ENCODE results near the gene ENPEP.

ENPEP gene

DNA sequence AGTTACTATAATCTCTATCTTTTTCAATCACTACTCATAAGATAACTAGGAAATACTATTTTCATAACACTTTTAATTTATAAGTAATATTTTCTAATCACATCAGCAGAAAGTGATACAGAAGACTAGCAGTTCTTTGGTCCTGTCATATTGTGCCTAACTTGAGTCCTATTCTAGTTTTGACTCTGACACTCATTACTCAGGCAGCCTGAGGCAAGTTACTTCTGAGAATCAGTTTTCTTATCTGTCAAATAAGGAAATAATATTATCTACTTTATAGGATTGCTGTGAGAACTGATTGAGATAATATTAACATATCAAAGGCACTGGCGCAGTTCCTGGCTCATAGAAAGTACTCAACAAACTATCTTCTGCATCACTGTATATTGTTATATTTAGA, 129.1 kb downstream of the ENPEP start:
- Histone ChIP-seq H3K27me3 (replicated peaks; ENCODE audit: control insufficient read depth, insufficient read depth, low read length) (no peaks in the 10 kb centered on the region), H3K4me3 (replicated peaks; ENCODE audit: low read depth, low read length) (no peak overlapping the region), H3K36me3 (ENCODE audit: control insufficient read depth, insufficient read depth, low read length) (no peaks in the 10 kb centered on the region)
- TF ChIP-seq, protein P1, sequence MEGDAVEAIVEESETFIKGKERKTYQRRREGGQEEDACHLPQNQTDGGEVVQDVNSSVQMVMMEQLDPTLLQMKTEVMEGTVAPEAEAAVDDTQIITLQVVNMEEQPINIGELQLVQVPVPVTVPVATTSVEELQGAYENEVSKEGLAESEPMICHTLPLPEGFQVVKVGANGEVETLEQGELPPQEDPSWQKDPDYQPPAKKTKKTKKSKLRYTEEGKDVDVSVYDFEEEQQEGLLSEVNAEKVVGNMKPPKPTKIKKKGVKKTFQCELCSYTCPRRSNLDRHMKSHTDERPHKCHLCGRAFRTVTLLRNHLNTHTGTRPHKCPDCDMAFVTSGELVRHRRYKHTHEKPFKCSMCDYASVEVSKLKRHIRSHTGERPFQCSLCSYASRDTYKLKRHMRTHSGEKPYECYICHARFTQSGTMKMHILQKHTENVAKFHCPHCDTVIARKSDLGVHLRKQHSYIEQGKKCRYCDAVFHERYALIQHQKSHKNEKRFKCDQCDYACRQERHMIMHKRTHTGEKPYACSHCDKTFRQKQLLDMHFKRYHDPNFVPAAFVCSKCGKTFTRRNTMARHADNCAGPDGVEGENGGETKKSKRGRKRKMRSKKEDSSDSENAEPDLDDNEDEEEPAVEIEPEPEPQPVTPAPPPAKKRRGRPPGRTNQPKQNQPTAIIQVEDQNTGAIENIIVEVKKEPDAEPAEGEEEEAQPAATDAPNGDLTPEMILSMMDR (IDR thresholded peaks at IDR 0.05; ENCODE audit: insufficient read depth, low read length, poor library complexity, severe bottlenecking): no peak
- no peak for DNase-seq (ENCODE audit: extremely low read depth, insufficient read length)

DNA sequence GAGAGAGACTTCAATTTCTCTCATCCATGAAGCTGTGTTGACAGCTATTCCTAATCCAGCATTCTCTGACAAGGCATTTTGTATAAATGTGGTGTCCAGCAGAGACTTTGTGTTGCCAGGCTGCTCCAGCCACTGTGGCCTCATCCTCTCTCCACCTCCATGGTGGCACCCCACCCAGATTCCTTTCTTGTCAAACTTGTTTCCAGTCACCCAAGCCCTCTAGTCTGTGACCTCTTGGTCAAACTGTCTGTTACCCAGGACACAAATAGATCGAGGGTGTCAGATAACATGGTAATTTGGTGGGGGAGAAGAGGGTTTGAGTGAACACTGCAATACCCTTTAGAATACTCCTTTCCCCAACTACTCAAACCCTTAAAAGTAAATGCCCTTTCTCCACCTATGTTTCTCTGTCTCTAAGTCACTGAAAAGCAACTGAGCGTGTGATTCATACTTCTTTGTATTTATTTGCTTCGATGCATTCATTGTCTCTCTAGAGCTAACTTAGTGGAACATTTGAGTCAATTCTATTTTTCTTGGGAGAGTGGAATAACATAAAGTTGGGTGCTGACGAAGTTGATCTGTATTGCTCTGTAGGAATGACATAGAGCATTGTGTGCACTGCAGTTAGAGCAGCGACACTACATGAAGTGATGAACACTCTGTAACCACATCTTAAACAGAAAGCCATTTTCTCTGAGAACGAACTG, 133.2 kb downstream of the ENPEP start:
- H3K27me3 ChIP-seq (replicated peaks; ENCODE audit: control insufficient read depth, insufficient read depth, low read length): no peaks in the 10 kb centered on the region
- no peak overlapping the region for H3K4me3 ChIP-seq (replicated peaks; ENCODE audit: low read depth, low read length)
- TF ChIP-seq, protein P1 (IDR thresholded peaks at IDR 0.05; ENCODE audit: insufficient read depth, low read length, poor library complexity, severe bottlenecking): no peak
- no peaks in the 10 kb centered on the region for H3K36me3 ChIP-seq (ENCODE audit: control insufficient read depth, insufficient read depth, low read length)
- no peak for DNase-seq (ENCODE audit: extremely low read depth, insufficient read length)

DNA sequence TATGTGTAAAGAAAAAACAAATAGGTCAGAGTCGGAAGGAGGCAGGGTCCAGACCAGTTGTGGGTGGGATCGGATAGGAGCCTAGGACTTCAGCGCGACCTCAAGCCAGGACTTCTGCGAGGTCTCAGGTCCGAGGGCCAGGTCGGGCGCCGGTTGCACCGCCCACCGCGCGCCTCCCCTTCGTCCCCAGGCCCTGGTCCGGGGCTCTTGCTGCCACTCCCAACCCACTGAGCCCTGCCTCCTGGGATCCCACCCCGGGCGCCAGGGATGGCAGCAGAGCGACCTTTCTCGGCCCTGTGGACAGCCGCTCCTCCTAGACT, 134.6 kb downstream of the ENPEP start:
- no peak for DNase-seq (ENCODE audit: extremely low read depth, insufficient read length)
- TF ChIP-seq, protein P1 (IDR thresholded peaks at IDR 0.05; ENCODE audit: insufficient read depth, low read length, poor library complexity, severe bottlenecking): no peak
- H3K36me3 ChIP-seq (ENCODE audit: control insufficient read depth, insufficient read depth, low read length): no peaks in the 10 kb centered on the region
- H3K27me3 ChIP-seq (replicated peaks; ENCODE audit: control insufficient read depth, insufficient read depth, low read length): no peaks in the 10 kb centered on the region
- H3K4me3 ChIP-seq (replicated peaks; ENCODE audit: low read depth, low read length): no peak overlapping the region

DNA sequence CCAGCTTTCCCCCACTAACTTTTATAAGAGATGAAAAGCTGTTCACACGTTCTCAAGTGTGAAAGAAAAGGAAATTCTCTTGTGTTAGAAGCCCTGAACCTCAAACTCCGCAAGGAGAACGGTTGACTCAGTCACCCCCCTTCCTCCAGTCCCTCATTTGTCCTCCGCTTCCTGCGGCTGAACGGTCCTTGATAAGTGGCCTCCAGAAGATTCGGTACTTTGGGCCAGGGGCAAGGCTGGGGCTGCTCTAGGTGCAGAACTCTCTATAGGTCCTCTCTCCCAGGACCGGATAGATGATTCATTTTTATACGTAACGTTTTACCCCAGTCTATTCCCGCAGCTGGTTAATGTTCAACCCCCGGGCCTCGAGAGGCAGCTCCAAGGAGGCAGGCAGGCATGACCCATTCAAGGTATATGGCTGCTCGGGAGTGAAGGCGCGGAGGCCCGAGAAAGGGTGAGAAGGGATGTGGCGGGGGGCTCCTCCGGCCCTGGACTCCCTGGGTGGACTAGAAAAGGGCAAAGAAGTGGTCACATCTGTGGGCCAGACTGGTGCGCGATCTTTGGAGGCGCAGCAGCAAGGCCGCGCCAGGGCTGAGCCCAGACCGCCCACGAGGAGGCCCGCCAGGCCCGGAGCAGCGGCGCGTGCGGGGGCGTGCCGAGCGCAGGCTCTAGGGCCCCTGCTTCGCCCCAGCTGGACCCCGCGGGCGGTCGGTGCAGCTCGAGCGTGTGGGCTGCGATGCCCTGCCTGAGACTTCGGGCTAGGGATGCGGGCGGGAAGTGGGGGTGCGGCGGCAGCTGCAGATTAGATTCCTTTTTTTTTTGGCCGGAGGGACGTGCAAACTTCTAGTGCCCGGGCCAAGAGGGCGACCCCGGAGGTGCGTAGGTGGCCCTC, 135.2 kb downstream of the ENPEP start:
- Histone ChIP-seq H3K36me3 (ENCODE audit: control insufficient read depth, insufficient read depth, low read length) (no peaks in the 10 kb centered on the region), H3K27me3 (replicated peaks; ENCODE audit: control insufficient read depth, insufficient read depth, low read length) (no peaks in the 10 kb centered on the region), H3K4me3 (replicated peaks; ENCODE audit: low read depth, low read length) (no peak overlapping the region)
- TF ChIP-seq, protein P1 (IDR thresholded peaks at IDR 0.05; ENCODE audit: insufficient read depth, low read length, poor library complexity, severe bottlenecking): no peak
- no peak for DNase-seq (ENCODE audit: extremely low read depth, insufficient read length)

DNA sequence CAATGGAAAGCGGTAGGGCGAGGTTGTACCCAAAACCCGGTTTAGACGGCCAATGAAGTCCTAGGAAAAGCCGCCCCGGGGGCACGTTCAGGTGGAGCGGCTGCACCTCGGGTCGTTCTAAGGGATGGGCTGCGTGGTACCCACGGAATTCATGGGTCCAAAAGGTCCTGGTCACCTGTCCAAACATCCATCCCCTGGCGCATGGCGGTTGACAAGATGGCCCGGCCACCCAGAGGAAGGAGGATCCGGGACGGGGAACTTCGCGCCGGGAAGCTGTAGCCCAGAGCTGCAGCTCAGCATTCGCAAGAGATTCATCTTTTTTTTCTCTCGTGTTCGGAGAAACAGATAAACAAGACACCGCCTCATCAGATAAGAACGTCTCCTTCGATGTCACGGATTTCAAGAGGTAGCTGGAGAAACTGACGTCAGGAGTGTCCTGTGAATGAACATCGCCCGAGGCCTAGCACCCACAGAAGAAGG, 136.1 kb downstream of the ENPEP start:
- TF ChIP-seq, protein P1 (IDR thresholded peaks at IDR 0.05; ENCODE audit: insufficient read depth, low read length, poor library complexity, severe bottlenecking): no peak
- Histone ChIP-seq H3K36me3 (ENCODE audit: control insufficient read depth, insufficient read depth, low read length) (no peaks in the 10 kb centered on the region), H3K4me3 (replicated peaks; ENCODE audit: low read depth, low read length) (no peak overlapping the region), H3K27me3 (replicated peaks; ENCODE audit: control insufficient read depth, insufficient read depth, low read length) (no peaks in the 10 kb centered on the region)
- DNase-seq (ENCODE audit: extremely low read depth, insufficient read length): no peak

Data from GM06990 (cell line).